HepG2 (cell line): ENCODE data around the gene DTYMK. TPM values are rescaled to one million over a fixed set of nuclear protein-coding genes. Genes with fewer than 3 reads are reported as not detected.

Experiments
- CAMTA2 ChIP-seq: sonication (generic); formaldehyde crosslinking; IDR thresholded peaks from 2 replicates; pipeline ENCODE4 v1.4.0; 2020; ENCODE audit warnings: mild to moderate bottlenecking, missing genetic modification reagents, borderline replicate concordance
- CREB3 ChIP-seq: sonication (generic); formaldehyde crosslinking; IDR thresholded peaks from 2 replicates; pipeline ENCODE4 v1.5.0; 2020; ENCODE audit warnings: missing genetic modification reagents
- ELK4 ChIP-seq: sonication (generic); formaldehyde crosslinking; IDR thresholded peaks from 2 replicates; pipeline ENCODE4 v1.9.0; 2021; ENCODE audit warnings: missing genetic modification reagents, borderline replicate concordance
- ETS1 ChIP-seq: sonication (generic); formaldehyde crosslinking; IDR thresholded peaks from 2 replicates; pipeline ENCODE4 v1.4.0; 2020; ENCODE audit warnings: missing genetic modification reagents
- ETV5 ChIP-seq: IDR thresholded peaks from 2 replicates; pipeline ENCODE4 v1.6.1; 2018; ENCODE audit warnings: missing biosample characterization, missing genetic modification reagents, inconsistent platforms, borderline replicate concordance
- HOXA3 ChIP-seq: sonication (generic); formaldehyde crosslinking; IDR thresholded peaks from 2 replicates; pipeline ENCODE4 v1.5.0; 2020; ENCODE audit warnings: missing genetic modification reagents
- MEIS2 ChIP-seq: sonication (generic); formaldehyde crosslinking; IDR thresholded peaks from 2 replicates; pipeline ENCODE4 v1.9.0; 2021; ENCODE audit warnings: mild to moderate bottlenecking, missing genetic modification reagents
- NFE2L1 ChIP-seq: sonication (generic); formaldehyde crosslinking; IDR thresholded peaks from 2 replicates; pipeline ENCODE4 v1.4.0; 2020; ENCODE audit warnings: missing genetic modification reagents, mild to moderate bottlenecking, borderline replicate concordance
- SALL2 ChIP-seq: sonication (generic); formaldehyde crosslinking; IDR thresholded peaks from 2 replicates; pipeline ENCODE4 v1.8.1; 2023; ENCODE audit warnings: mild to moderate bottlenecking, missing genetic modification reagents, inconsistent platforms
- SOX6 ChIP-seq, 2 experiments: fragments of 450-650 bp in 1 of 2; sonication (generic) in 1 of 2; formaldehyde crosslinking in 1 of 2; IDR thresholded peaks; 2 replicates each; pipeline versions ENCODE4 v1.4.0 to v1.6.1; 2017 to 2020; ENCODE audit warnings: antibody characterized with exemption in 1 of 2, mild to moderate bottlenecking in 1 of 2, missing genetic modification reagents in 1 of 2
- SRSF4 ChIP-seq: fragments of 200-400 bp; formaldehyde crosslinking; IDR thresholded peaks from one replicate; pipeline ENCODE4 v1.6.1; 2018; ENCODE audit warnings: mild to moderate bottlenecking, low read depth, low read length, moderate library complexity; ENCODE audit not compliant: poor library complexity, severe bottlenecking
- STAG1 ChIP-seq: sonication (generic); formaldehyde crosslinking; IDR thresholded peaks from 2 replicates; pipeline ENCODE4 v1.4.0; 2020; ENCODE audit warnings: missing genetic modification reagents
- TFDP1 ChIP-seq: IDR thresholded peaks from 2 replicates; pipeline ENCODE4 v1.6.1; 2016; ENCODE audit warnings: missing compliant biosample characterization, missing genetic modification reagents, borderline replicate concordance
- ZFP82 ChIP-seq: sonication (generic); formaldehyde crosslinking; IDR thresholded peaks from 2 replicates; pipeline ENCODE4 v1.5.1; 2020; ENCODE audit warnings: mild to moderate bottlenecking, missing genetic modification reagents, borderline replicate concordance
- ZNF136 ChIP-seq: sonication (generic); formaldehyde crosslinking; IDR thresholded peaks from 2 replicates; pipeline ENCODE4 v1.8.1; 2022; ENCODE audit warnings: low read depth, mild to moderate bottlenecking, moderate library complexity, missing genetic modification reagents
- ZNF362 ChIP-seq: sonication (generic); formaldehyde crosslinking; IDR thresholded peaks from 2 replicates; pipeline ENCODE4 v1.4.0; 2020; ENCODE audit warnings: missing genetic modification reagents, mild to moderate bottlenecking, borderline replicate concordance
- ZNF691 ChIP-seq: sonication (generic); formaldehyde crosslinking; IDR thresholded peaks from 2 replicates; pipeline ENCODE4 v1.4.0; 2020; ENCODE audit warnings: missing genetic modification reagents, low read depth, mild to moderate bottlenecking, borderline replicate concordance
- ZNF7 ChIP-seq: IDR thresholded peaks from 2 replicates; pipeline ENCODE4 v1.6.1; 2016; ENCODE audit warnings: missing biosample characterization, missing genetic modification reagents
- polyA plus RNA-seq, 8 experiments: library from polyadenylated mRNA; depleted of rRNA in 3 of 8; stranded (reverse) in 7 of 8; unstranded in 1 of 8; fragments of >200 nt; fragmentation: Illumina TruSeq in 4 of 8; extraction: Trizol in 4 of 8; gene quantifications; 2 replicates each; pipeline versions ENCODE4 v1.2.1 to v1.2.3, GENCODE V29; 2011 to 2016; ENCODE audit warnings: low read depth in 4 of 8, missing spikeins in 1 of 8, mixed read lengths in 1 of 8; ENCODE audit not compliant: insufficient read depth in 1 of 8
- total RNA-seq, 5 experiments: library from RNA; depleted of rRNA; stranded (reverse); fragments of >200 nt; fragmentation: Illumina TruSeq; extraction: Trizol; gene quantifications; 2 replicates each; pipeline ENCODE4 v1.2.3, GENCODE V29; 2016; ENCODE audit warnings: low read depth in 1 of 5

DTYMK gene
- total and polyA plus RNA-seq, 2 of the 13 experiments (the other 11 are each of a cell fraction or from before 2014, with no cell fraction given): 57.5 to 134 TPM

GRCh38 chr2:241636182-241637017, 50.2 kb downstream of the DTYMK start (continued):
- peak; percentile 46; the same call in 1 of the 2 replicates for TF ChIP-seq CREB3 (CRISPR knock-in tag)
- TF ChIP-seq ZNF362 (CRISPR knock-in tag): no peak
- no peak for TF ChIP-seq ELK4 (CRISPR knock-in tag)
- no peak for TF ChIP-seq ZNF7
- TF ChIP-seq STAG1 (CRISPR knock-in tag): 0 out of 2 replicates have a peak, but pooled peaks have one; percentile 7
- TF ChIP-seq SRSF4: no peak
- 0 out of 2 replicates have a peak, but pooled peaks have one; percentile 49 for TF ChIP-seq MEIS2 (CRISPR knock-in tag)
- no peak for TF ChIP-seq TFDP1 (CRISPR knock-in tag)
- TF ChIP-seq ZNF136 (CRISPR knock-in tag): no peak
- no peak; the same call in 1 of the 2 replicates for TF ChIP-seq ETS1 (CRISPR knock-in tag)
- no peak; the same call in none of the 2 replicates for TF ChIP-seq ETV5 (CRISPR knock-in tag)
- 0 out of 2 replicates have a peak, but pooled peaks have one; percentile 54 for TF ChIP-seq CAMTA2 (CRISPR knock-in tag)
- TF ChIP-seq SALL2: no peak
- TF ChIP-seq ZNF691 (CRISPR knock-in tag): peak; percentile 72; the same call in 1 of the 2 replicates
- peak; percentile 77 for TF ChIP-seq HOXA3 (CRISPR knock-in tag)
- no peak for TF ChIP-seq ZFP82
- no peak for TF ChIP-seq SOX6 (IDR thresholded peaks at IDR 0.05)
- TF ChIP-seq SOX6 (CRISPR knock-in tag; IDR thresholded peaks at IDR 0.05): peak; percentile 57; the same call in 1 of the 2 replicates
- TF ChIP-seq NFE2L1: 0 out of 2 replicates have a peak, but pooled peaks have one; percentile 45
